Stimulated activated CD4-positive, alpha-beta T cell treated with anti-CD3 and anti-CD28 coated beads, Interleukin-12 subunit alpha, Interleukin-12 subunit beta, amount 100 ng/mL, for 48 hours (primary cell): ENCODE results near the gene ZMYND10.

ENCODE experiments used
- DNase-seq, 3 donors: peaks; one replicate each; pipeline ENCODE4 v3.0.0-alpha.2; 2020; ENCODE audit warnings: low read depth in 2 of 3, low spot score in 1 of 3

ZMYND10 gene

DNA sequence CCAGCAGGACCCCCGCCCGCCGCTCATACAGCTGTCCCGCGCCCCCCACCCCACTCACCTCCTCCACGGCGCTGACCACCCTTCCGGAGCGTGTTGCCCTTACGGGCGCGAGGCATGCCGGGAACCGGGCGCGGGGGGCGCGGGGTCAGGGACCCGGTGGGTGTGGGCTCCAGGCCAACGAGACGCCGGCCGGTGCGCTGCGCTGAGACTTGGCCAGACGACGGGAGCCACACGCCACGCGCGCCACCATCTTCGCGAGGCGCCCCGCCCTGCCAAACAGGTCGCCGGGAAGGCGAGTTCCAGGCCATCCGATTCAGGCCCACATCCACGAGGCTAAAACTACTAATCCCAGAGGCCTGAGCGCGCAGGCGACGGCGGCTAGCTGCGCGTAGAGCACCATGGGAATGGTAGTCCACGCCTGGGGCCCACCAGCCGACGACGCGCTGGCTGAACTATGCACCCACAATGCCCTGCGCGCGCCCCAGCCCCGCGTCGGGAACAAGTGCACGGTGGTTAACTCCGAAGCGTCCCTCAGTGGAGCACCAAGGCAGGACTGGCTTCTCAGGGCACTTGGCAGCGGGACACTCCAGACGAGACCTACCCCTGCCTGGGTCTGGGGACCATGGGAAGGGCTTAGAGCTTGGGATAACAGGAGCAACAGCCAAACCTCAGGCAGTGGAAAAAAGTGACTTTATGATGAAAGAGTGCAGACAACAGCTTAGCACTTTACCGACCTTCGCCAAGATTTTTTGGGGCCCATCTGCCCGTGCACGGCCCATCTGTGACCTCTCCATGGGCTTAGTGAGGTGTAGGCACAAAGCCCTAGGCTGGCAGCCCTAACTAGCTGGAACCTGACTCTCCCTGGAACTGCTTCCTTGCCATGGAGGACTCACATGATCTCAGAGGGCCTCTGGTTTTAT, 53.1 kb downstream of the ZMYND10 start, which contains the start of gene IFRD2:
TSS of gene IFRD2 (minus strand) at position 271 of the 920 bp plus-strand sequence. CDS start at position 116, 155 bp downstream.
- peak; percentile 87 to 93 (median 92) for DNase-seq
